Fibroblast of the aortic adventitia (primary cell): ENCODE results near the gene SKIDA1. TPM values are rescaled to one million over a fixed set of nuclear protein-coding genes. Genes with fewer than 3 reads are reported as not detected.

Experiments
- DNase-seq: peaks from one replicate; pipeline ENCODE4 v3.0.0-alpha.2; 2010; ENCODE audit warnings: low read depth
- H3K4me3 ChIP-seq: 2 replicates; pipeline ENCODE4 v1.5.1; 2011; ENCODE audit warnings: low read depth, mild to moderate bottlenecking, control low read depth, low read length, moderate library complexity
- CTCF ChIP-seq: IDR thresholded peaks from 2 replicates; pipeline ENCODE4 v1.5.1; 2011; ENCODE audit warnings: mild to moderate bottlenecking, low read length, control low read depth, inconsistent platforms; ENCODE audit not compliant: insufficient read depth
- total RNA-seq: library from RNA; depleted of rRNA; stranded (reverse); fragments of >200 nt; gene quantifications from 2 replicates; pipeline ENCODE4 v1.2.3, GENCODE V29; 2012; ENCODE audit warnings: low replicate concordance

SKIDA1 gene
- total RNA-seq, 1 donor: 0.90 TPM

- DNase-seq: no peak
- TF ChIP-seq CTCF: no peak
These were observed 3.0 kb upstream of the SKIDA1 start for GRCh38 chr10:21528236-21529031.

GRCh38 chr10:21527598-21528235 lies 2.2 kb upstream of the SKIDA1 start:
- no peak for TF ChIP-seq CTCF
- H3K4me3 ChIP-seq: peak overlapping the region; percentile 71
- DNase-seq: peak; percentile 62

More at GRCh38 chr10:21528236-21529031, 3.0 kb upstream of the SKIDA1 start:
- H3K4me3 ChIP-seq: no peak overlapping the region

GRCh38 chr10:21526860-21527597 lies 1.5 kb upstream of the SKIDA1 start:
- DNase-seq: peak; percentile 68
- peak overlapping the region; percentile 71 for H3K4me3 ChIP-seq
- TF ChIP-seq CTCF: no peak

GRCh38 chr10:21526188-21526859 lies 842 bp upstream of the SKIDA1 start:
- peak; percentile 74 for DNase-seq
- no peak for TF ChIP-seq CTCF
- peak overlapping the region; percentile 71 for H3K4me3 ChIP-seq

DNA sequence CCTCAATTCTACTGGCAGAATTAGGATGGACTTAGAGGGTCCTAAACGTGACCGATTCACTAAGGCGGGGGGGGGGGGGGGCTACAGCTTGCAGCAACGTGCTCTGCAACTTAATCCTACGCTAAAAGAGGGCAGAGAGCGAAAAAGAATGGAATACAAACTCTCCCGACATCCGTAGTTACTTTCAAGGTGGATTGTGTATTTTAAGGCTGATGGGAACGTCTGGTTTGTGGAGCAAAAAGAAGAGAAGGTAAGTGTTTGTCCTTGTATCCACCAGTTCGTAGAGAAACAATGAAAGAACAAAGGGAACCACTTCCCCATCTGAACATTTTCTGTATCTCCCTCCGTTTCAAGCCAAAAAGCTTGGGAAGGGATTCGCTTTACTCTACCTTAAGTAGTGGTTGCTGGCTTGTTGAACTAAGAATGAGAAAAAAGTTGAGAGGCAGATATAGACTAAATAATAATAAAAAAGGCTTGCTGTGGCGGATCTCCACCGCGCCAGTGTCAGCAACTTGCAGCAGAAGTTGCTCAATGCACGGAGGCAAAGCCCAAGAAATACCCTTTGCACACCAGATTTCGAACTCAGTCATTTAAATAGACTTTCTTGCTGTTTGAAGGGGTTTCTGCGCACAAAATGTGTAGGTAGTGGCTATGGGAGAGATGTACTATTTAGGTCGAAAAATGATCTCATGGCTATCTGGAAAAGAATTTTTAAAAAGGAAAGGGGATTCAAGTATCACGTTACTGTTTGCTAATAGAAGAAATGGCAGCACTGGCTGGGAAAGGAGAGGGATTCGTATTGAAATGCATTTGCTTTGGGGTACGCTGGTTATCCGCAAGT lies 736 bp downstream of the SKIDA1 start:
- H3K4me3 ChIP-seq: peak overlapping the region; percentile 71
- TF ChIP-seq CTCF: no peak
- DNase-seq: peak; percentile 73
